Right lobe of liver (tissue), 6 donors: ENCODE measurements around the gene HOOK2. TPM values are rescaled to one million over a fixed set of nuclear protein-coding genes. Genes with fewer than 3 reads are reported as not detected.

Source experiments
- ATAC-seq, 4 donors: fragments of 200-7000 bp; cut with Tn5 transposase; one replicate each; pipeline ENCODE4 v1.9.1; 2020; ENCODE audit warnings: mild to moderate bottlenecking in 4 of 4, moderate library complexity in 4 of 4
- DNase-seq, 3 donors: peaks; one replicate each; pipeline ENCODE4 v3.0.0-alpha.2; 2020
- H3K27ac ChIP-seq, 3 donors: fragments of 200-600 bp; one replicate each; pipeline ENCODE4 v1.8.0; 2022
- H3K27me3 ChIP-seq, 2 donors: fragments of 200-600 bp; one replicate each; pipeline ENCODE4 v1.8.0; 2022
- H3K36me3 ChIP-seq, 4 donors: fragments of 200-600 bp; sonication (generic) in 1 of 4; one replicate each; pipeline versions ENCODE4 v1.5.1 to v1.8.0; 2017 to 2022; ENCODE audit warnings: control low read depth in 1 of 4
- H3K4me1 ChIP-seq, 4 donors: fragments of 200-600 bp; sonication (generic) in 1 of 4; one replicate each; pipeline versions ENCODE4 v1.5.1 to v1.8.0; 2017 to 2022; ENCODE audit warnings: control low read depth in 1 of 4
- H3K4me3 ChIP-seq, 3 donors: fragments of 200-600 bp; one replicate each; pipeline ENCODE4 v1.8.0; 2022
- H3K9me3 ChIP-seq, 4 donors: fragments of 200-600 bp; sonication (generic) in 1 of 4; one replicate each; pipeline versions ENCODE4 v1.5.1 to v1.8.0; 2017 to 2022; ENCODE audit warnings: control low read depth in 1 of 4
- CTCF ChIP-seq, 4 donors: fragments of 200-600 bp in 3 of 4; fragments of 450-650 bp in 1 of 4; IDR thresholded peaks; one replicate each; pipeline versions ENCODE4 v1.5.1 to v1.8.0; 2016 to 2022; ENCODE audit warnings: antibody characterized with exemption in 4 of 4, mild to moderate bottlenecking in 2 of 4
- POLR2A ChIP-seq: fragments of 450-650 bp; IDR thresholded peaks from one replicate; pipeline ENCODE4 v1.6.1; 2017; ENCODE audit warnings: antibody characterized with exemption, mild to moderate bottlenecking
- WGBS: methylation state at CpG from one replicate; pipeline ENCODE4 v1.1.6; 2018; ENCODE audit warnings: low coverage, low lambda C conversion rate; ENCODE audit not compliant: insufficient coverage; ENCODE audit errors: missing lambda C conversion rate; 5-methylcytosine and 5-hydroxymethylcytosine counted together
- intact Hi-C, 2 donors: fragments of 100-400 bp; cut with DNase I; formaldehyde crosslinking; loops; one replicate each; pipeline versions ENCODE4 v1.11.2 to v1.14.1; 2022
- total RNA-seq, 6 experiments: library from RNA; depleted of rRNA in 2 of 6; stranded (reverse); fragments of >200 nt in 2 of 6; fragmentation: NEBNext Ultra II Directional in 3 of 6; extraction: Animal tissue kit (Norgen Biotek cat#: 25700) in 3 of 6; gene quantifications; one replicate each; pipeline versions ENCODE4 v1.1.0 to v1.2.4, GENCODE V29; 2016 to 2023
- donor health status: DM: no; HTN: yes; CAD: no.
- donor health status: DM: no; HTN: no; CAD: no.
- donor health status: DM: no; HTN: no; CAD: no.
- donor health status: DM: no; HTN: yes; CAD: no.
- donor health status: DM: no; HTN: yes; CAD: no.

Gene HOOK2
- total RNA-seq, 6 experiments from 2014 or later = 16.6 to 34.5 (median 17.6) TPM

GRCh38 chr19:12789904-12790619 is 14.7 kb upstream of the HOOK2 start:
- Histone ChIP-seq H3K36me3 (no peaks in the 10 kb centered on the region), H3K4me1 (peaks cover 0 to 34% (median 17%) of the 10 kb centered on the region in 4 donors), H3K9me3 (no peaks in the 10 kb centered on the region), H3K4me3 (peak overlapping the region; percentile 48 to 90 (median 81)), H3K27ac (peak overlapping the region; percentile 96 to 100 (median 99)), H3K27me3 (no peaks in the 10 kb centered on the region)
- intact Hi-C loops = no loop called here
- TF ChIP-seq CTCF (IDR thresholded peaks at IDR 0.05) (no peak), POLR2A (peak; percentile 95)
- peak; percentile 37 to 65 (median 47) for ATAC-seq
- peak; percentile 98 to 99 (median 99) for DNase-seq
- WGBS = 2% methylated on average over 16 of the region's 56 CpGs

GRCh38 chr19:12789098-12789903 is 13.9 kb upstream of the HOOK2 start:
- intact Hi-C loops = no loop called here
- WGBS = 8% methylated on average over 7 of the region's 46 CpGs
- no peaks in the 10 kb centered on the region for H3K9me3 ChIP-seq
- ATAC-seq (peak; percentile 0 to 18 (median 6)), DNase-seq (no peak)
- no peaks in the 10 kb centered on the region for H3K36me3 ChIP-seq
- no peaks in the 10 kb centered on the region for H3K27me3 ChIP-seq
- no peak for TF ChIP-seq CTCF (IDR thresholded peaks at IDR 0.05)
- peak; percentile 48 for TF ChIP-seq POLR2A
- H3K4me1 ChIP-seq = peaks cover 0 to 31% (median 15%) of the 10 kb centered on the region in 4 donors
- H3K4me3 ChIP-seq = peak overlapping the region; percentile 48 to 90 (median 81)
- H3K27ac ChIP-seq = peak overlapping the region; percentile 96 to 100 (median 99)

GRCh38 chr19:12788682-12789097 is 13.3 kb upstream of the HOOK2 start:
- H3K4me1 ChIP-seq = peaks cover 1 to 30% (median 13%) of the 10 kb centered on the region in 4 donors
- H3K27me3 ChIP-seq = no peaks in the 10 kb centered on the region
- H3K9me3 ChIP-seq = no peaks in the 10 kb centered on the region
- DNase-seq (peak in 2 of 3 donors; percentile 88 to 90), ATAC-seq (peak in 2 of 4 donors; percentile 0 to 1)
- H3K27ac ChIP-seq = peak overlapping the region; percentile 96 to 100 (median 99)
- TF ChIP-seq POLR2A = no peak
- no peak for TF ChIP-seq CTCF (IDR thresholded peaks at IDR 0.05)
- peak overlapping the region; percentile 48 to 90 (median 81) for H3K4me3 ChIP-seq
- intact Hi-C loops = no loop called here
- WGBS = 1% methylated on average over 10 of the region's 12 CpGs
- H3K36me3 ChIP-seq = no peaks in the 10 kb centered on the region

GRCh38 chr19:12788042-12788681 is 12.8 kb upstream of the HOOK2 start:
- no peaks in the 10 kb centered on the region for H3K9me3 ChIP-seq
- H3K4me3 ChIP-seq = peak overlapping the region; percentile 48 to 90 (median 81)
- WGBS = 38% methylated on average over 3 of the region's 4 CpGs
- peaks cover 3 to 34% (median 17%) of the 10 kb centered on the region in 4 donors for H3K4me1 ChIP-seq
- ATAC-seq (no peak), DNase-seq (peak in 1 of 3 donors; percentile 84)
- no peaks in the 10 kb centered on the region for H3K27me3 ChIP-seq
- peak overlapping the region; percentile 96 to 100 (median 99) for H3K27ac ChIP-seq
- intact Hi-C loops = no loop called here
- no peaks in the 10 kb centered on the region for H3K36me3 ChIP-seq
- TF ChIP-seq POLR2A = no peak
- no peak for TF ChIP-seq CTCF (IDR thresholded peaks at IDR 0.05)
